Breast epithelium (tissue), 3 donors: ENCODE data around the gene ZC3H14.

ENCODE experiments used
- CTCF ChIP-seq, 3 donors: fragments of 450-650 bp; IDR thresholded peaks; one replicate each; pipeline ENCODE4 v1.5.1; 2016 to 2017; ENCODE audit warnings: antibody characterized with exemption in 3 of 3, mild to moderate bottlenecking in 3 of 3, moderate library complexity in 3 of 3
- POLR2A ChIP-seq: fragments of 450-650 bp; IDR thresholded peaks from one replicate; pipeline ENCODE4 v1.6.1; 2016; ENCODE audit warnings: antibody characterized with exemption, mild to moderate bottlenecking, moderate library complexity
- POLR2AphosphoS5 ChIP-seq, 3 donors: sonication (generic); formaldehyde crosslinking; IDR thresholded peaks; one replicate each; pipeline ENCODE4 v1.6.1; 2017; ENCODE audit warnings: antibody characterized with exemption in 3 of 3

GRCh38 chr14:88568196-88568595 is 5.4 kb downstream of the ZC3H14 start:
- TF ChIP-seq CTCF (IDR thresholded peaks at IDR 0.05) (no peak), POLR2AphosphoS5 (IDR thresholded peaks at IDR 0.05) (no peak), POLR2A (no peak)
